CD4-positive, alpha-beta T cell treated with Interleukin-6 for 4 hours (primary cell): Measurements from ENCODE around the gene PRRG3.

Experiments used
- DNase-seq: peaks from one replicate; pipeline ENCODE4 v3.0.0-alpha.2; 2020; ENCODE audit warnings: mixed read lengths

PRRG3 gene

GRCh38 chrX:151710457-151710856 lies 15.2 kb downstream of the PRRG3 start:
- DNase-seq, result no peak

DNA sequence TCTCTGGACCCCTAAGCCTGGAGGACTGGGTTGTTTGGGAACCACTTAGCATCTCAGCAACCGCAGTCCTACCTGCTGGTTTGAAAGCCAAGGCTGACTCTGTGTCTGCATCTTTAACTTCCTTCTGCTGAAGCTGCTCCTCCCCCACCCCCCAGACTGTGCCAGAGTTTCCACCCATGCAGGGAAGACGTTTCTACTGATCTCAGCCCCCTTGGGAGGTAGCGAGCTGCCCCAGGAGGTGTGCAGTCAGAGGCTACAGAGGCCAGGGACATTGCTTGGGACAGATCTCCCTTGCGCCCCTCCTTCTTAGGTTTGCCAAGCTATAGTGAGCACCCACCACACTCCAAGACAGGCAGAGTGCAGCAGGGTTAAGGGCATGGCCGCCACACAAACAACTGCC lies 15.9 kb downstream of the PRRG3 start:
- DNase-seq, result no peak

DNA sequence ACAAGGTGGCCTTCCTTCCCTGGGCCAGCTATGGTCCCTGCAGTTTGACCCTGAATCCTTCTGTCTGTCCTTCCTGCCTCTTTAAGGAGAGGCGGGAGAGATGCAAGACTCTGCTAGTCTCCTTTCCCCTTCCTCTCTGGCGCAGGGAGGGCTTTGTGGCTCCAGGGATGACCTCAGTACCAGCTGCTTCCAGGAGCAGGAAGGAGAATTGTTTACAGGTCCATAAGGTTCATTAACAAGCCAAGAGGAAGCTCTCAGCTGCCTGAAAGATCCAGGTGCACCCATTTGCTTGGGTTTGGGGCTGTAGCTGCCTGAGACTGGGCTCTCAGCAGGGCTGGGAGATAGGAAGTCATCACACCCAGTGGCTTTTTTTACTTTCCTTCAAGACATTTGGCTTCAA lies 16.5 kb downstream of the PRRG3 start:
- no peak for DNase-seq

GRCh38 chrX:151712253-151712652 lies 17.0 kb downstream of the PRRG3 start:
- DNase-seq, result no peak

GRCh38 chrX:151713849-151714248 lies 18.6 kb downstream of the PRRG3 start:
- no peak for DNase-seq

DNA sequence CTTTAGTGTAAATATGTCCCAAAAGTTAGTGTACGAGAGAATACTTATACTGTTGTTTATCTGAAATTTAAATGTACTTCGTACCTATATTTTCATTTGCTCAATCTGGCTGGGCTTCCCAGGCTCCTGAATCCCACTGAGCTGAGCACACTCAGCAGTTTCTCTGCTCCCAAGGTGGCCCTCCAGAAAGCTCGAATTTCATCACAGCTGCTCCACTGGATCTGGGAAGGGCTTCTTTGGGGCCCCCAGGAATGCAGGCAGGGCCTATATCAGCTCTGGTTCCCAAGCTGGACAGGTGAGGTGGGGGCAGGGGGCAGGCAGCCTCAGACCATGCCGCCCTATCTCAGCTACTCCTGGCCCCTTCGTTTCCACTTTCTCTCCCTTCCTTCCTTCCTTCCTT lies 19.1 kb downstream of the PRRG3 start:
- DNase-seq, result no peak

DNA sequence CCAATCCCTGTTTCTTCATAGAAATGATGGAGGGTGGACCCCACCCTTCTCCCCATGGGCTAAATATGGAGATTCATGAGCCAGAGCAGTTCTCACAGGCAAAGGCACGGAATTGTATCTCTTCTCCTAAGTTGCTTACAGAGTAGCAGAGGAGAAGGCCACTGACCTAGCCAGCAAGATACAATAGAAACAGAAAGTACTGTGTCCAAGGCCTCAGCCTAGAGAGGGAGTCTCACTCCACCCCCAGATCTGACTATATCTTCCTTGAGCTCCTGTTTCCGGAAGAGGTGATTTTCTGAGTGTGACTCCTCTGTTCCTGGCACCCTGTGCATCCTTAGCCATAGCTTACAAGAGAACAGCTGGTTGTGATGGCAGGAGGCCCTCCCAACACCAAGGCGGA lies 20.5 kb downstream of the PRRG3 start, which contains the start of gene FATE1:
Gene FATE1, plus strand, starts transcription at position 284 of the 400 bp plus-strand sequence. Its CDS starts 85 bp downstream, at position 369.
- no peak for DNase-seq

DNA sequence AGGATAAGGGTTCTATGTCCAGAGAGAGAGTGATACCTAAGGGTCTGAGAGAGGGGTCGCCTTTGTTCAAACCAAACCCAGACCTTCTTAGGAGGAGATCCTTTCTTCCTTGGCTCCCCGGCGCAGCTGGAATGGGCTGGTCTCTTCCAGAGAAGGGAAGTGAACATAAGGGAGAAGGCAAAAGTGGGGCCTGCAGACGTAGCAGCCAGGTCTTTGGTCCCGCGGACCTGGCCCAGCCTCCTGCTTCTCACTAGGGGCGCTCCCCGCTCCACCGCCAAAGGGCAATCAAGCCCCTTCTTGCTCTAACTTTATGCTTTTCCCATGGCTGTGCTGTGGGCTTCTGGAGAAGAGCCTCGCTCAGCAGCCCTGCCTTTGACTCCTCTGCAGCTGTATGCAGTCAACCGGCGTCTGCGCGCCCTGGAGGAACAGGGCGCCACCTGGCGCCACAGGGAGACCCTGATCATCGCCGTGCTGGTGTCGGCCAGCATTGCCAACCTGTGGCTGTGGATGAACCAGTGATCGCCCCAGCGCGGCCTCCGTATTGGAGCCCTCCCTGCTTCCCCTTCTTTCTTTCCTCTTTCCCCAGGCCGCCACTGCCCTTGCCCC lies 27.1 kb downstream of the PRRG3 start:
- DNase-seq, result no peak

DNA sequence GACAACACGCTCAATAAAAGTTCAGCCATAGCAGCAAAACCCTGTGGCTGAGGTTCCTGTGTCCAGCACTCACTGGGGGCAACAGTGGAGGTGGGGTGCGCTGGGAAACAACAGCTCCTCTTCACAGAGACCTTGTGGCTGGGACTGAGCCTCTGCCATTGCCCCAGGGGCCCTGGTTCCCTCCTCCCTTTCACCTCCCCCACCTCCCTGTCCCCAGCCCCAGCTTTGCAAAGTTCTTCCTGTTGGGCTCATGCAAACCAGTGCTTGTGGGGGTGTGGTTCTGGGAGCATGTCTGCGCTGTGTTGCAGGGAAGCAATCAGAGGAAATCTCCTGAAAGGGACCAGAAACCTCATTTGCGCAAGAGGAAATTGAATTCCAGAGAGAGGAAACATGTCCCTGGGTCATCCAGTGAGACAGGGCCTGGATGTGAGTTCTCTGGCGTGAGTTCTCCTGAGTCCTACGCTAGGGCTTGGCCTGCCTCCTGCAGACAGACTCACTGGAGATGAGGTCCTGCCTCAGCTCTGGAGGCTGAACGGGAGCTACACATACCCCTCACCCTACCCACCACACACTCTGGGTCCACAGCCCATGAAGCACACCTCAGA lies 28.0 kb downstream of the PRRG3 start:
- DNase-seq, result no peak

DNA sequence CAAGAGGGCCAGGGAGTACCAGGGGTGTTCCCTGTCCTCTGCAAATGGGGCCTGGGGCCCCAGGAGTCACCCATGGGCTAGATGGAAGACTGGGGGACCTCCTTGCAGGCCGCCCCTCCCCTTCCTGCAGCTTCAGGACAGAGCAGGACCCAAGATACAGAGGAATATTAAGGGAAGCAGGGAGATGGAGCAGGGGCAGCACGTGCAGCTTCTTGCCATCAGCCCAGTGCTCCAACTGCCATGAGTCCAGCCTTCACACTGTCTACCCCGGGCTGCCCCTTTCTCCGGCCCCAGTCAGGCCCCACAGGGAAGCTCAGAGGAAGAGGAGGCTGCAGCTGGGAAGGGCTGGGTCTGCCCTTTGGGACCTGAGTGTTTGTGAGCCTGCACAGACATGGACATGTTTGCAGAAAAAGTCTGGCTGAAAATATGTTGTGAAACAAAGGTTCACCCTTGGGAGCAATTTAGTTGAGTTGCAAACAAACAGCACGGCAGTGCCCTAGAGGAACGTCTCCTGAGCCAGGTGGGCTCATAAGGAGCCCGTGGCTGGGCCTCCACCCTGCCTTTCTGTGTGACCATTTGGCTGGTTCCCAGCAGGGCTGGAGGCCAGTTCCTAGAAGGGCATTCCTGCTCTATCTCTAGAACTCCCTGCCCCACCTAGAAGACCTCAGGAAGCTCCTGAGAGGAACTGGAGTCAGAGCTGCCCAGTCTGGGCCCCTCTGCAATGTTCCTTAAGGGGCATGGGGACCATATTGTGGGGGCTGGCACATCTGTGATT lies 29.5 kb downstream of the PRRG3 start:
- DNase-seq, result no peak

- no peak for DNase-seq
Measured at GRCh38 chrX:151725338-151725614, 30.0 kb downstream of the PRRG3 start.

DNA sequence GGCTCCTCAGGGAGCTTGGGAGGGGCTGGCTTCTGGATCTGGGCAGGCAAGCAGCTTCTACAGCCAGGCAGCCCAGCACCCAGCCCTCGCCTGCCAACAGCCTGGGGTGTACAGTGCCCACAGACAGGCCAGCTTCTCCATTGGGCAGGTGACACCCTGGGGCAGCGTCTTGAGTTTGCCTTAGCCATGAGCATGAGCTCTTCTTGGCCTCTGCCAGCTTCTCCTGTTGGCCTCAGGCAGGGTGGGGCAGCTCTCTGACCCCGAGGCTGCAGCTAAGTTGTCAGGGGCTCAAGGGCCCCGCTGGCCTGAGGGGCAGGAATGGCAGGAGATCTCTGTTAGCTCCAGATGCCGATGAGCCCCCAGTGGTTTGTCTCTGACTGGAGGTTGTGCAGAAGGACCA lies 31.5 kb downstream of the PRRG3 start:
- no peak for DNase-seq

DNA sequence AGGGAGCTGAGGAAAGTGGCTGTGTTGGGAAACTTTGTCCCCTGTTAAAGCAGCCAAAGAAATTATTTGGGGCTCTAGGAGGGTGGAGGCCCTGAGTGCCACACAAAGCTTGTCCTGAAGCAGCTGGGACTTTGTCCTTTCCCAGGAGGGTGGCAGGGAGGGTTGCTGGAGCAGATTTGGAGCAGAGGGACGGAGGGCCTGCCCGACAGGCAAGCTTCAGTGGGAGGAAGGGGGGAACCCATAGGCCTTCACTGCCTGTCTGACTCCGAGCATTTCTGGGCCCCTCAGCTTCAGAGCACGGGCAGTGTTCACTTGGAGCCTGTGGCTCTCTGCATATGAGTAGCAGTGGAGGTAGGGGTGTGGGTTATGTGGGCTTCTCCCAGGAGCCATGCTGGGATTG lies 32.1 kb downstream of the PRRG3 start:
- no peak for DNase-seq

GRCh38 chrX:151729056-151729725 lies 33.9 kb downstream of the PRRG3 start:
- DNase-seq, result no peak

DNA sequence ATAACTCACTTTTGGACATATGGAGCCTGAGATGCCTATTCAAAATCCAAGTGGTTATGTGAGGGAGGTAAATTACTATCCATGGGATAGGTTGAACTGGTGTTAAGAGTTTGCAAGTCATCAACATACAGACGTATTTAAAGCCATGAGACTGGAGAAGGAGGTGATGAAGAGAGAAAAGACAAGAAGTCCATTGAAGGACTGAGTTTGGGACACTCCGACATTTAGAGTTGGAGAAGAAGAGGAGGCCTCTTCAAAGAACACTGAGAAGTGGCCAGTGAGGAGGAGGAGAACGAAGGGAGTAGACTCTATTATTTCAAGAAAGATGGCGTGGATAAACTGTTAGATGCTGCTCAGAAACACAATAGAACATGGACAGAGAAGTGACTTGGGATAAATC lies 39.2 kb downstream of the PRRG3 start, which contains the start of gene CNGA2:
Gene CNGA2, plus strand, starts transcription at position 301 of the 400 bp plus-strand sequence. CDS start 3,738 bp downstream, outside the sequence.
- no peak for DNase-seq

DNA sequence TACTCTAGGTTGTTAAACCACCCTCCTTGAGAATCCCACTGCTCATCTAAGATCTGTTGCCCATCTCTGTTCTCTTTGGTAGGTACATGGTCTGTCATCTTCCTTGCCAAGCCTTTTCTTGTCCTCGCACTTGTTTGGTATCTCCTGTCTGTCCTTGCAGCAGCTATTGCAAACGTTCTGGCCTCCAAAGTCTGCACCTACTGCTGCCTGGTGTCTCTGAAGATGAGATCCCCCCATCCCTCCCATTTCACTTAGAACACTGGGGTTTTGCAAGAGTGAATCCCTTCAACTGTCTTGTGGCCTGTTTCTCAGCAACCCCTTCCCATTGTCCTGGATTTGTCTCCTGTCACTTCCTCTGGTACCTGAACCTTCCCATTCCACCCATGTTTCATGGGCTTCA lies 40.0 kb downstream of the PRRG3 start:
- no peak for DNase-seq

DNA sequence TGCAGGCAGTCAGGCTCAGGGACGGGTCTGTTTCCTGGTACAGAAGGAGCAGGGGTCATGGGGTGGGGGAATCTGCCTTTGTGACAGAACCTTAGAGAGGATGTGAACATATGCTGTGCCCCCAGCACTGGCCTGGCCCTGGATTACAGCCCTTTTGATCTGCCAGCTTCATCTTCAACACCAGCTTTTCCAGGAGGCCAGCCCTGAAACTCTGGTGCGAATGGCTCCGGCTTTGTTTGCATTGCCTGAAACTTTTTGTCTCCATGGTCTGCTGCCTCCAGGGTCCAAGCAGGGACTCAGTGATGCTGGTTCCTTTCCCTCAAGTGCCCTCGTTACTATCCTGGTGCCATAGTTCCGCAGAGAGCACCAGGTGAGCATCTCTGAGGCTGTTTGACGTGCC lies 41.4 kb downstream of the PRRG3 start:
- no peak for DNase-seq

DNA sequence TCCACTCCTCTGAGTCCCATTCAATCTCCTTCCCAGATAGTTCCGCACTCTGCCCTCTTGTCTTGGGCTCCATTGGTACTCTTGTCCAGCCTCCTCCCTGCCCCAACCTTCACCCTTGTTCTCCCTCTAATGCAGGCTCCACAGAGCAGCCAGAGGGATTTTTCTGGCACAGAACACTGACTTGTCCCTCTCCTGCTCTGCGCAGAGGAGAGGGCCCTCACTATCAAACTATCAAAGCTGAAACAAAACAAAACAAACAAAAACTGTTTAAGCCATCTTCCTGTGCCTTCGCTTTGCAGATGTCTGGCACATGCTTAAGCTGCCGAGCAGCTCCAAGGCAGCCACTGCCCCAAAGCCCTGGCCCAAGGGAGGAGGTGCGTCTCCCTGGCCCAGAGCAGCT lies 42.2 kb downstream of the PRRG3 start:
- DNase-seq, result no peak

- DNase-seq, result no peak
Measured at GRCh38 chrX:151738751-151739150, 43.5 kb downstream of the PRRG3 start.

GRCh38 chrX:151741606-151742005 lies 46.3 kb downstream of the PRRG3 start:
- DNase-seq, result no peak

DNA sequence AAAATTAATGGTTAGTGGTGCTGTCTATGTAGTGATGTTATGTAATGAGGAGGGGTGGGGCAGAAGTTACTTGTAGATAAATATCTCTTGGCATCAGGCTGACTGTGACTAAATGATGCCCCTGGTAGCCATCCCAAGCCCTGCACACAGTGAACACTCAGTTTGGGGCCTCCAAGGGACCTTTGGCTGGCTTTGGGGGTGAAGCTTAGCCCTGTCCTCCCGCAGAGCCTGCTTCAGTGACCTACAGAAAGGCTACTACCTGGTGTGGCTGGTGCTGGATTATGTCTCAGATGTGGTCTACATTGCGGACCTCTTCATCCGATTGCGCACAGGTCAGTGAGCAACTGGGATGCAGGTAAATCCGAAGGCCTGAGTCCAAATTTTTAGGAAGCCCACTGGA lies 47.1 kb downstream of the PRRG3 start:
- DNase-seq, result no peak

DNA sequence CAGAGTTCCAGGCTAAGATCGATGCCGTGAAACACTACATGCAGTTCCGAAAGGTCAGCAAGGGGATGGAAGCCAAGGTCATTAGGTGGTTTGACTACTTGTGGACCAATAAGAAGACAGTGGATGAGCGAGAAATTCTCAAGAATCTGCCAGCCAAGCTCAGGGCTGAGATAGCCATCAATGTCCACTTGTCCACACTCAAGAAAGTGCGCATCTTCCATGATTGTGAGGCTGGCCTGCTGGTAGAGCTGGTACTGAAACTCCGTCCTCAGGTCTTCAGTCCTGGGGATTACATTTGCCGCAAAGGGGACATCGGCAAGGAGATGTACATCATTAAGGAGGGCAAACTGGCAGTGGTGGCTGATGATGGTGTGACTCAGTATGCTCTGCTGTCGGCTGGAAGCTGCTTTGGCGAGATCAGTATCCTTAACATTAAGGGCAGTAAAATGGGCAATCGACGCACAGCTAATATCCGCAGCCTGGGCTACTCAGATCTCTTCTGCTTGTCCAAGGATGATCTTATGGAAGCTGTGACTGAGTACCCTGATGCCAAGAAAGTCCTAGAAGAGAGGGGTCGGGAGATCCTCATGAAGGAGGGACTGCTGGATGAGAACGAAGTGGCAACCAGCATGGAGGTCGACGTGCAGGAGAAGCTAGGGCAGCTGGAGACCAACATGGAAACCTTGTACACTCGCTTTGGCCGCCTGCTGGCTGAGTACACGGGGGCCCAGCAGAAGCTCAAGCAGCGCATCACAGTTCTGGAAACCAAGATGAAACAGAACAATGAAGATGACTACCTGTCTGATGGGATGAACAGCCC lies 48.6 kb downstream of the PRRG3 start:
- DNase-seq, result no peak

GRCh38 chrX:151745651-151746050 lies 50.4 kb downstream of the PRRG3 start:
- no peak for DNase-seq
